AG04449 (cell line): ENCODE results near the gene ABCC5.
"Not testable (repeated sequence)": the region's sequence is repeated elsewhere in the genome, so short reads cannot be mapped to it uniquely, and the experiment has no call there.

Experiments used
- CTCF ChIA-PET: fragments of 350-600 bp; formaldehyde crosslinking; extraction: SDS; loops from one replicate; lab custom pipeline; 2021; ENCODE audit warnings: antibody characterized with exemption; lab: Yijun Ruan, JAX
- POLR2A ChIA-PET: fragments of 400-600, 350-600 bp; formaldehyde crosslinking; extraction: SDS; loops from one replicate; lab custom pipeline; 2020; ENCODE audit warnings: antibody characterized with exemption, inconsistent platforms; lab: Yijun Ruan, JAX
- DNase-seq: peaks from one replicate; pipeline ENCODE4 v3.0.0-alpha.2; 2010; ENCODE audit warnings: low read depth, low spot score
- H3K4me3 ChIP-seq: 2 replicates; pipeline ENCODE4 v1.5.1; 2011; ENCODE audit warnings: low read depth, mild to moderate bottlenecking, control low read depth, low read length
- CTCF ChIP-seq: IDR thresholded peaks from one replicate; pipeline ENCODE4 v1.5.1; 2011; ENCODE audit warnings: mild to moderate bottlenecking, moderate library complexity, low read length, control low read depth, inconsistent platforms; ENCODE audit not compliant: insufficient read depth; ENCODE audit errors: missing control alignments

Gene ABCC5

GRCh38 chr3:184031187-184031792, 13.6 kb upstream of the ABCC5 start, which contains the start of gene HTR3D:
Gene HTR3D, plus strand, starts transcription at chr3:184031742. Its CDS starts 0 bp downstream, at chr3:184031742.
- ChIA-PET CTCF (no interaction called here), POLR2A (no interaction called here)
- DNase-seq = no peak

GRCh38 chr3:184030536-184030935, 12.9 kb upstream of the ABCC5 start:
- ChIA-PET CTCF (interaction anchor here (1.3 to 2.1 kb wide), 3 partner anchors 9 to 13 kb away, joined by 4 to 8 read pairs (median 5); partner anchors contain the start of gene ABCC5), POLR2A (no interaction called here)
- no peak for TF ChIP-seq CTCF
- no peak for DNase-seq
- H3K4me3 ChIP-seq = no peak overlapping the region

More at GRCh38 chr3:184031187-184031792, 13.6 kb upstream of the ABCC5 start, which contains the start of gene HTR3D:
- H3K4me3 ChIP-seq = no peak within 1 kb of the TSS
- no peak for TF ChIP-seq CTCF

GRCh38 chr3:184029443-184029842, 11.8 kb upstream of the ABCC5 start:
- no peak for DNase-seq
- CTCF ChIA-PET = interaction anchor here (1.3 to 2.1 kb wide), 3 partner anchors 8 to 11 kb away, joined by 4 to 8 read pairs (median 5); partner anchors contain the start of gene ABCC5
- POLR2A ChIA-PET = no interaction called here
- no peak overlapping the region for H3K4me3 ChIP-seq
- TF ChIP-seq CTCF = no peak

GRCh38 chr3:184028275-184028890, 10.7 kb upstream of the ABCC5 start:
- CTCF ChIA-PET = interaction anchor here (2.1 kb wide), 1 partner anchor 11 kb away, joined by 8 read pairs; no protein-coding TSS in a partner anchor
- DNase-seq, POLR2A ChIA-PET, H3K4me3 ChIP-seq: not testable (repeated sequence)

- H3K4me3 ChIP-seq, DNase-seq, POLR2A ChIA-PET: not testable (repeated sequence)
- CTCF ChIA-PET = interaction anchor here (0.6 kb wide), 1 partner anchor 130 kb away, joined by 3 read pairs; no protein-coding TSS in a partner anchor
These were observed 7.6 kb upstream of the ABCC5 start for GRCh38 chr3:184025256-184025655.

GRCh38 chr3:184022323-184022722, 4.6 kb upstream of the ABCC5 start:
- ChIA-PET CTCF (interaction anchor here (0.6 to 1.1 kb wide), 6 partner anchors 10 to 267 kb away, joined by 3 to 5 read pairs (median 3); no protein-coding TSS in a partner anchor), POLR2A (no interaction called here)
- no peak overlapping the region for H3K4me3 ChIP-seq
- no peak for DNase-seq
- TF ChIP-seq CTCF = no peak

GRCh38 chr3:184018424-184018973, 815 bp upstream of the ABCC5 start:
- ChIA-PET POLR2A (interaction anchor here (1.0 to 1.2 kb wide), 2 partner anchors 13 to 15 kb away, joined by 3 to 7 read pairs; no protein-coding TSS in a partner anchor), CTCF (interaction anchor here (0.5 to 5.0 kb wide), 26 partner anchors 8 to 231 kb away, joined by 3 to 73 read pairs (median 4); partner anchors contain the start of genes EEF1AKMT4 and PARL)
- no peak for DNase-seq
- H3K4me3 ChIP-seq = peak overlapping the region; percentile 98
- no peak for TF ChIP-seq CTCF
